ENCODE data around the gene TMEM255A. TPM values are rescaled to one million over a fixed set of nuclear protein-coding genes. Genes with fewer than 3 reads are reported as not detected.

The TMEM255A gene
- total RNA-seq, 1 experiment from 2014 or later, result not detected

GRCh38 chrX:120336899-120337298, 25.6 kb upstream of the TMEM255A start:
- no peaks in the 10 kb centered on the region for H4K20me1 ChIP-seq (ENCODE audit: low read length)
- ChIA-PET CTCF (no interaction called here), POLR2A (ENCODE audit: unreplicated experiment) (no interaction called here)
- no peaks in the 10 kb centered on the region for H3K79me2 ChIP-seq (ENCODE audit: low read length)
- no peaks in the 10 kb centered on the region for H3K27me3 ChIP-seq (ENCODE audit: low read length)
- no peak overlapping the region for H3K4me3 ChIP-seq (ENCODE audit: low read length)
- H3K4me1 ChIP-seq (ENCODE audit: insufficient read depth, low read length), result no peaks in the 10 kb centered on the region
- H3K9me3 ChIP-seq (ENCODE audit: low read length), result no peaks in the 10 kb centered on the region
- H3K27ac ChIP-seq (ENCODE audit: low read length), result no peak overlapping the region
- DNase-seq (no peak), ATAC-seq (no peak)
- no peaks in the 10 kb centered on the region for H3K9me2 ChIP-seq (replicated peaks; ENCODE audit: low read length)
- H2AFZ ChIP-seq (ENCODE audit: low read length), result no peak overlapping the region
- no TSS peak for BruUV-seq (replicated peaks)
- TF ChIP-seq EZH2 (IDR thresholded peaks at IDR 0.05; ENCODE audit: low read length, unreplicated experiment) (no peak), EZH2phosphoT487 (IDR thresholded peaks at IDR 0.05; ENCODE audit: borderline replicate concordance, low read length) (no peak), CTCF (conservative IDR thresholded peaks at IDR 0.05; ENCODE audit: low read depth, low read length) (no peak)
- no peaks in the 10 kb centered on the region for H3K36me3 ChIP-seq (ENCODE audit: low read depth, low read length)
- H3K4me2 ChIP-seq (ENCODE audit: low read length), result no peak overlapping the region
- intact Hi-C loops (cut with micrococcal nuclease), result no loop called here
- H3K9ac ChIP-seq (ENCODE audit: low read length), result no peak overlapping the region
- H3F3A ChIP-seq (ENCODE audit: low read length, unreplicated experiment), result no peaks in the 10 kb centered on the region

DNA sequence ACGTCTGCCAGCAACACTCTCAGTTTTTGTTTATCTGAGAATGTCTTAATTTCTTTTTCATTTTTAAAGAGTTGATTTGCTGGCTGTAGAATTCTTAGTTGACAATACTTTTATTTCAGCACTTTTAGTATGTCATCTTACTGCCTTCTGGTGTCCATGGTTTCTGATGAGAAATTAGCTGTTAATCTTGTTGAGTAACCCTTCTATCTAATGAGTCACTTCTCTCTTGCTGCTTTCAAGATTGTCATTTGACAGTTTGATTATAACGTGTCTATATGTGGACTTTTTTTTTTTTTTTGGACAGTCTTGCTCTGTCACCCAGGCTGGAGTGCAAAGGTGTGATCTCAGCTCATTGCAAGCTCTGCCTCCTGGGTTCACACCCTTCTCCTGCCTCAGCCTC, 24.0 kb upstream of the TMEM255A start:
- Histone ChIP-seq H2AFZ (ENCODE audit: low read length) (no peak overlapping the region), H3K4me2 (ENCODE audit: low read length) (no peak overlapping the region), H4K20me1 (ENCODE audit: low read length) (no peaks in the 10 kb centered on the region), H3F3A (ENCODE audit: low read length, unreplicated experiment) (no peaks in the 10 kb centered on the region), H3K27ac (ENCODE audit: low read length) (no peak overlapping the region), H3K27me3 (ENCODE audit: low read length) (no peaks in the 10 kb centered on the region), H3K4me3 (ENCODE audit: low read length) (no peak overlapping the region), H3K36me3 (ENCODE audit: low read depth, low read length) (no peaks in the 10 kb centered on the region), H3K9me3 (ENCODE audit: low read length) (no peaks in the 10 kb centered on the region), H3K9me2 (replicated peaks; ENCODE audit: low read length) (no peaks in the 10 kb centered on the region), H3K9ac (ENCODE audit: low read length) (no peak overlapping the region), H3K79me2 (ENCODE audit: low read length) (no peaks in the 10 kb centered on the region), H3K4me1 (ENCODE audit: insufficient read depth, low read length) (no peaks in the 10 kb centered on the region)
- no TSS peak for BruUV-seq (replicated peaks)
- DNase-seq, result no peak
- intact Hi-C loops (cut with micrococcal nuclease), result no loop called here
- no peak for ATAC-seq
- POLR2A ChIA-PET (ENCODE audit: unreplicated experiment), result no interaction called here
- TF ChIP-seq EZH2 (IDR thresholded peaks at IDR 0.05; ENCODE audit: low read length, unreplicated experiment) (no peak), EZH2phosphoT487 (IDR thresholded peaks at IDR 0.05; ENCODE audit: borderline replicate concordance, low read length) (no peak), CTCF (conservative IDR thresholded peaks at IDR 0.05; ENCODE audit: low read depth, low read length) (no peak)
- CTCF ChIA-PET, result no interaction called here

DNA sequence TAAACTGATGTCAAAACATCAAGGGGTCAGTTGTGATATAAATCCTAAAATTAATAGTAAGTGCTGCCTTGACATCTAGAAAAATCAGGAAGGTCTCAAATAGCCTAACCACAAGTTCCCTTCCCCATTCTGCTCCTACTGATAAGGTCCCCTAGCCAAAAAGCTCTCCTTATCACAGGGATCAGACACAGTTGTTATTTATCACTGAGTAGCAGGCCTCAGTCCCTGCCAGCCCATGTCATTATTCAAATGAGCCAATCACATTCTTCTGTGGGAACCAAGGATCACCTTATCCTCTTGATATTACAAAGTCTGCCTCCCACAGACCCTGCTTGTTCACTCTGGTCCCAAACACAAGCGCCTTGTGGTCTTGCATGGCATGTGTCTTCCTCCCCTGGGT, 23.3 kb upstream of the TMEM255A start:
- Histone ChIP-seq H3F3A (ENCODE audit: low read length, unreplicated experiment) (no peaks in the 10 kb centered on the region), H3K9me2 (replicated peaks; ENCODE audit: low read length) (no peaks in the 10 kb centered on the region), H3K4me2 (ENCODE audit: low read length) (no peak overlapping the region), H3K79me2 (ENCODE audit: low read length) (no peaks in the 10 kb centered on the region), H3K27me3 (ENCODE audit: low read length) (no peaks in the 10 kb centered on the region), H3K9ac (ENCODE audit: low read length) (no peak overlapping the region), H3K4me3 (ENCODE audit: low read length) (no peak overlapping the region), H3K4me1 (ENCODE audit: insufficient read depth, low read length) (no peaks in the 10 kb centered on the region), H3K9me3 (ENCODE audit: low read length) (no peaks in the 10 kb centered on the region), H3K27ac (ENCODE audit: low read length) (no peak overlapping the region), H3K36me3 (ENCODE audit: low read depth, low read length) (no peaks in the 10 kb centered on the region), H2AFZ (ENCODE audit: low read length) (no peak overlapping the region), H4K20me1 (ENCODE audit: low read length) (no peaks in the 10 kb centered on the region)
- POLR2A ChIA-PET (ENCODE audit: unreplicated experiment), result no interaction called here
- intact Hi-C loops (cut with micrococcal nuclease), result no loop called here
- no peak for ATAC-seq
- no TSS peak for BruUV-seq (replicated peaks)
- no peak for DNase-seq
- TF ChIP-seq EZH2 (IDR thresholded peaks at IDR 0.05; ENCODE audit: low read length, unreplicated experiment) (no peak), EZH2phosphoT487 (IDR thresholded peaks at IDR 0.05; ENCODE audit: borderline replicate concordance, low read length) (no peak), CTCF (conservative IDR thresholded peaks at IDR 0.05; ENCODE audit: low read depth, low read length) (no peak)
- CTCF ChIA-PET, result no interaction called here
